Head of caudate nucleus (tissue), 42 donors: ENCODE results near the gene ZSWIM1.
A peak's percentile ranks its signal among the peaks of the same experiment; 100 is the strongest.

Experiments used
- DNase-seq, 42 donors: peaks; one replicate each; pipeline versions ENCODE4 v3.0.0 to v3.0.0-alpha.2; 2020 to 2021; ENCODE audit warnings: mixed read lengths in 7 of 42
- intact Hi-C: fragments of 100-400 bp; cut with DNase I; formaldehyde crosslinking; loops from one replicate; pipeline ENCODE4 v1.15.0; 2022

Gene ZSWIM1

DNA sequence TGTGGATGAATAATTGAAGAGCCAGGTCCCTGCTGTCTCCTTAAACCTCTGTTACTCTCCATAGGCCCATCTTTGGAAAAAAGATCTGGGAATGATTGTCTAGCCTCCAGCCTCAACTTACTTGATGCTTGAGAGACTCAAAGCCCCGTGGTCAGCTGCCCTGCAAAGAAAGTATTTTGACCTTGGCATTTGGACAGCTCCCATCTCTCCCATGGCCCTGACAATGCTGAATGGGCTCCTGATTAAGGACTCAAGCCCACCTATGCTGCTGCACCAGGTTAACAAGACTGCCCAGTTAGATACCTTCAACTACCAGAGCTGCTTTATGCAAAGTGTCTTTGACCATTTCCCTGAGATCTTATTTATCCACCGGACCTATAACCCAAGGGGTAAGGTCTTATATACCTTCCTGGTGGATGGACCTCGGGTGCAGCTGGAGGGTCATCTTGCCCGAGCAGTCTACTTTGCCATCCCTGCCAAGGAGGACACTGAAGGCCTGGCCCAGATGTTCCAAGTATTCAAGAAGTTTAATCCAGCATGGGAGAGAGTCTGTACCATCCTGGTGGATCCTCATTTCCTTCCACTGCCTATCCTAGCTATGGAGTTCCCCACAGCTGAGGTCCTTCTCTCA is 1.6 kb downstream of the ZSWIM1 start:
- intact Hi-C loops, result no loop called here
- DNase-seq, result no peak

DNA sequence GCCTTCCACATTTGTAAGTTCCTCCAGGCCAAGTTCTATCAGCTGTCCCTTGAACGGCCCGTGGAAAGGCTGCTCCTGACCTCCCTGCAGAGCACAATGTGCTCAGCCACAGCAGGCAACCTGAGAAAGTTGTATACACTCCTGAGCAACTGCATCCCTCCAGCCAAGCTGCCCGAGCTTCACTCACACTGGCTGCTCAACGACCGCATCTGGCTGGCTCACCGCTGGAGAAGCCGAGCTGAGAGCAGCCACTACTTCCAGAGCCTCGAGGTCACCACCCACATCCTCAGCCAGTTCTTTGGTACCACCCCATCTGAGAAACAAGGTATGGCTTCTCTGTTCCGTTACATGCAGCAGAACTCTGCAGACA is 2.1 kb downstream of the ZSWIM1 start:
- intact Hi-C loops, result no loop called here
- no peak for DNase-seq

DNA sequence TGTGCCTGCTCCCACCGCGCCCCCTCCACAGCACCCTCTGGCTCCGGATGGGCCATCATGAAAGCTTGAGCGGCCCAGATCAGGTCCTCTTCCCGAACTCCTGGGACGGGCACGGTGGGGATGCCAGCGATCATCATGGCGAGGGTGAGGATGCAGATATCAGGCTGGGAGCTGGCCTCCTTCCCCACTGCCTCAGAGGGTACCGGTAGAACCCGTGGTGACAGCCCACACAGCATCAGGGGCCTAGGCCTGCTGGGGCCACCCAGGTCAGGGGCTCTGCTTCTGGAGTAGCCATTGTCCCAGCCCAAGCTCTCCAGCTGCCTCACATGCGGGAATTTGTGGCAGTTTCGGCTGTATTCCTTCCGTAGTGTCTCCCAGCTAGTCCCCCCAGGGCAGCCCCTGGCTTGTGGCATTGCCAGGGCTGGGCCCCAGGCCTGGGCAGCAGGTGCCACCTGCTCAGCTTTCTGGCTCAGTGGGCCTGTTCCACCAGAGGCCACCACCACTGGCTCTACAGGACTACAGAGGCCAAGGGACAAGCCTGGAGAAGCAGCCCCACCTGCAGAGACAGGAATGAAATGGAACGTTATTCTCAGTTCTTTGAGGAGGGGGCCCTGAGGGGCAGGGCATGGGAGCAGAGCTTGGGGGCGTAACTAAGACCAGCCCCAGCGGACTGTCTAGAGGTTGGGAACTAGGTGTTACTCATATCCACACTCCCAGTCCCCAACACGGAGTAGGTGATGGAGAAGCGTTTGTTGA is 5.7 kb downstream of the ZSWIM1 start:
- intact Hi-C loops, result no loop called here
- DNase-seq, result no peak

DNA sequence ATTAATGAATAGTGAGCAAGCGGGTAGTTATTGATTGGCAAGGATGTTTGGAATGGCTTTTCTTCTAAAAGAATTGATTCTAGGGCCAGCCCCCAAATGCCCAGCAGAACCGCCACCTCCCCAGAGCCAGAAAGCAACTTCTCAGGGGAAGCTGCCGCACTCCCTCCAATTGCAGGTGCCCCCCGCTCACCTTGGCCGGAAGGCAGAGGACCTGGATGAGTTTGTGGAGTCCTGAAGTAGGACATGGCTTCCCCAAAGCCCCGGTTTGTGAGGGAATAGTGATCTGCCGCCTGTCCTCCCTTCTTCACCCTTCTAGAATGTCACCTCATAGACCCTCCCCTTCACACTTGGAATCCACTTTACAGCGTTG is 6.3 kb downstream of the ZSWIM1 start, which contains the start of gene SPATA25:
Gene SPATA25 (minus strand): TSS at position 277 of the 370 bp plus-strand sequence. CDS start 32 bp downstream, at position 245.
- no peak for DNase-seq
- intact Hi-C loops, result no loop called here

DNA sequence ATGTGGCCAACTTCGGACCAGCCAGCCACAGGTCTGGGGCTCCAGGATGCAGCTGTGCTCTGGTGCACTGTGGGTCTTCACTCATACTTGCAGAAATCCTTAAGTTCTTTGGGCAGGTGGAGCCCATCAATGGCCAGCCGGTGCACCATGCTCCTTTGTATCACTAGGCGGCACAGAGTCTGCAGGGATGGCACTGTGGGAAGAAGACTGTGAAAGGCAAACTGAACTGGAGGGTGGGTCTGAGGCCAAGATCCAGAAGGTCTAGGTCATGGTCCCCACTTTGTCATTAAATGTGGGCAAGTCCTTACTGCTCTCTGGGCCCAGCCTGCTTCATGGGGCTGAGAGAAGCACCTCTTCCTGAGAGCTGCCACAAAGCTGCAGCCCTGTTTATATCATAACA is 7.7 kb downstream of the ZSWIM1 start:
- intact Hi-C loops, result no loop called here
- no peak for DNase-seq

DNA sequence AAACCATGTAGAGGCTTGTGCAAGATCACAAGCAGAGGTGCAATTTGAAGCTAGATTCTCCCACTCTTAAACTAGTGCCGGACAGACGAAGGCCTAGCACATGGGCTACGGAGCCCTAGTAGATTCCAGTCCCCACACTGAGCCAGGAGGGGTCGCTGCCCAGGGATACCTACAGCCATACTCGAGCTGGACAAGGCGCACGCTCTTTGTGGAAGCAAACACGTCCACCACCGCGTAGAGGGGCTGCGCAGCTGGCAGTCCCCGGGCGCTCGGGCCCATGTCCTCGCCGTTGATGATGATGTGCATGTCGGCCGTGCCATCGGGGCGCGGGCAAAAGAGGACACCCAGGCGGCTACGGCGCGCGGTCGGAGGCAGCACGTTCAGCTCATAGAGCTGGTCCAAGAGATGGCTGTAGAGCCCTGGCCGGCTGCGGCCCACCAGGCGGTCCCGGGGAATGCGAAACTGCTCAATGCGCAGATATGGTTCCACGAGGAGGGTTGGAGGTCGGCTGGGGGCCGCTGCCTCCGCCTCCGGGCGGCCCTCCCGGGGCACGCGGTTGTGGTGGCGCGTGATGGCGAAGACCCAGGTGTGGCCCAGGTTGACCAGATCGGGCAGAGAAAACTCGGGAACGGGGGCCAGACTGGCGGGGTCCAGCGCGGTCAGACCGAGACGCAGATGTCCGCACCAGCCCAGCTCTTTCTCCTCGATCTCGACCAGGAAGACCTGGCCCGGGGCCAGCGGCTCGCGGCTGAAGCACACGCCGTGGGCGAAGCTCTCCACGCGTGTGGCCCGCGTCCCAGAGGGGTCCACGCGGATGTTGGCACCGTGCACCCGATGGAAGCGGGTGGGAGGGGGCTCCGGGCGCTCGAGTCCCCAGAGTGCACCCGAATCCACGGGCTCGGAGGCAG is 9.3 kb downstream of the ZSWIM1 start:
- DNase-seq, result peak; percentile 51 to 85 (median 69)

DNA sequence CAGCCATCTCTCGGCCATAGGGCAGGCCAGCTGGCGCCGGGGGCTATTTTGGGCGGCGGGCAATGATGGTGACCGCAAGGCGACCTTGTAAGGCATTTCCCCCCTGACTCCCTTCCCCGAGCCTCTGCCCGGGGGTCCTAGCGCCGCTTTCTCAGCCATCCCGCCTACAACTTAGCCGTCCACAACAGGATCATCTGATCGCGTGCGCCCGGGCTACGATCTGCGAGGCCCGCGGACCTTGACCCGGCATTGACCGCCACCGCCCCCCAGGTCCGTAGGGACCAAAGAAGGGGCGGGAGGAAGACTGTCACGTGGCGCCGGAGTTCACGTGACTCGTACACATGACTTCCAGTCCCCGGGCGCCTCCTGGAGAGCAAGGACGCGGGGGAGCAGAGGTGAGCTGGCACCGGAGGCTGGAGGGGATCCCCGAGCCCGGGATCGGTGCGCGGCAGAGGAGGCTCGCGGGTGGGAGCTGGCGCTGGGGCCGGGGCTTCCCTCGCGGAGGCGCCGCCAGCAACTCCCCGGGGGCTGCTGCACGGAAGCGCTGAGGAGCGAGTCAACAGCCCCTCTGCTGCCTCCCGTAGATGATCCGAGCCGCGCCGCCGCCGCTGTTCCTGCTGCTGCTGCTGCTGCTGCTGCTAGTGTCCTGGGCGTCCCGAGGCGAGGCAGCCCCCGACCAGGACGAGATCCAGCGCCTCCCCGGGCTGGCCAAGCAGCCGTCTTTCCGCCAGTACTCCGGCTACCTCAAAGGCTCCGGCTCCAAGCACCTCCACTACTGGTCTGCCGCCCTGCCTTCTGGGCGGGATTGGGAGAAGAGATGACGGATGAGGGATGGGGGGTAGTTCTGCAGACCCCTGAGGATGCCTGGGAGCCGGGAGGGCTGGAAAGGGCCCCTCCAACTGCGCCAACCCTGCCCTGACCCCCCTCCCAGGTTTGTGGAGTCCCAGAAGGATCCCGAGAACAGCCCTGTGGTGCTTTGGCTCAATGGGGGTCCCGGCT is 10.3 kb downstream of the ZSWIM1 start, which contains the start of the genes CTSA and NEURL2:
Gene CTSA (plus strand): TSS at position 351 of the 999 bp plus-strand sequence. CDS start 234 bp downstream, at position 585.
Gene NEURL2 (minus strand): TSS at position 224 of the 999 bp plus-strand sequence. CDS start 217 bp downstream, at position 7.
- peak; percentile 89 to 98 (median 95) for DNase-seq
- intact Hi-C loops, result loop anchor here (2.0 kb wide), 1 partner anchor 44 kb away; the partner anchor contains the start of gene PCIF1

More for the DNA sequence above, 9.3 kb downstream of the ZSWIM1 start:
- intact Hi-C loops, result loop anchor here (2.0 kb wide), 1 partner anchor 44 kb away; the partner anchor contains the start of gene PCIF1

DNA sequence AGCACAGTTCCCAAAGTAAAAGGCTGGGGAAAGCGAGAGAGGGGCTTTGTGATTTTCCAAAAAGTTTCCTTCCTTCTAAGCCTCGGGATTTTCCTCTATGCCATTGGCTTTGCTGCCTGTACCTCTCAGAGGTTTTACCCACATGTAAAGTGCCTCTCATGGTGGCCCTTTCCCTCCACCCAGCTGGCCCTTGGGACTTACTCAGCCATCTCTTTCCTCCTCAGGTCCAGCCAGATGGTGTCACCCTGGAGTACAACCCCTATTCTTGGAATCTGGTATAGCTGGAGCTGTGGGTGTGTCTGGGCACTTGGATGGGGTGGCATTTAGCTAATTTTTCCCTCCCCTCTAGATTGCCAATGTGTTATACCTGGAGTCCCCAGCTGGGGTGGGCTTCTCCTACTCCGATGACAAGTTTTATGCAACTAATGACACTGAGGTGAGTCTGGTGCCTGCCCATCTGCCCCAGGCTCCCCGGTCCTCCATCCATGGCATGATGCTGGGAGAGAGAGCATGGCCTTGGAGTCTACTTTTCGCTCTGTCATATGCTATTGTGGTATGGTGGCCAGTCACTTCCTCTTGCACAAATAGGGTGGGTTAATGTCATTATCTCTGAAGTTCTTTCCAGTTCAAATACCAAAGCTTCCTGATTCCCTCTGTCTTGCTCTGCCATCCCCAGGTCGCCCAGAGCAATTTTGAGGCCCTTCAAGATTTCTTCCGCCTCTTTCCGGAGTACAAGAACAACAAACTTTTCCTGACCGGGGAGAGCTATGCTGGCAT is 11.2 kb downstream of the ZSWIM1 start:
- intact Hi-C loops, result no loop called here
- peak in 10 of 42 donors; percentile 12 to 63 (median 32) for DNase-seq

DNA sequence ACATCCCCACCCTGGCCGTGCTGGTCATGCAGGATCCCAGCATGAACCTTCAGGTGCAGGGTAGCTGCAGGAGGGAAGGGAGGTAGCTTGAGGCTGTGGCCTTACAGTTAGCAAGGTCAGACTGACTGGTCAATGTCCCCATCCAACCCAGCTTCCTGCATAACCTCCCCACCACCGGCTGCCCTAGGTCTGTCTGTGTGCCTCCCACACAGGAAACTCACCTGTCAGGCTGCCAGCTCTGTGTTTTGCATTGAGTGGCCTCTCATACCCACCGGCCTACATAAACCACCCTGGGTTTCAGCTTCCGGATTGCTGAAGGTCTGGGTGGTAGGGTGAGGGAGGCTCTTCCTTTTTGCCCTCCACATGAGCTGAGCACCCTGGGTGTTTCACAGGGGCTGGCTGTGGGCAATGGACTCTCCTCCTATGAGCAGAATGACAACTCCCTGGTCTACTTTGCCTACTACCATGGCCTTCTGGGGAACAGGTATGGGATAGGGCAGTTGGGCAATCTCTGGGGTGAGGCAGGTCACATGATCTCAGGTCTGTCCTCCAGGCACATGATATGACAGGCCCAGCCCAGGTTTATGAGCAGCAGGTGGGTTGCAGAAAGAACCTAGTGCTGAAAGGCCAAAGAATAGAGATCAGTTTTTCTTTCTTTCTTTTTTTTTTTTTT is 11.9 kb downstream of the ZSWIM1 start:
- DNase-seq, result no peak
- intact Hi-C loops, result no loop called here

DNA sequence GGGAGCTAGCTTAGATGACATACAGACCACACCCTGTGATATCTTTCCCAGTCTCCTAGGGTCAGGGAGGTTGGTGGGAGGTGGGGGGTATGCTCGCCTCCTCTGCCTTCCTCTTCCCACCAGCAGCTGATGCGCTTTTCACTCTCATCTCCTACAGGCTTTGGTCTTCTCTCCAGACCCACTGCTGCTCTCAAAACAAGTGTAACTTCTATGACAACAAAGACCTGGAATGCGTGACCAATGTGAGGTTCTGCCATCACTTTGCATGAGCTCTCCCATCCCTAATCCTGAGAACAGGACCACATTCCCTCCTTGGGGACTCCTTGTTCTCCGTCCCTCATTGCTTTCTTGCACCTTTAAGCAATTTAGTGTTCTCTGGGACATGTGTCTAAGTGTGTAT is 12.8 kb downstream of the ZSWIM1 start:
- intact Hi-C loops, result no loop called here

DNA sequence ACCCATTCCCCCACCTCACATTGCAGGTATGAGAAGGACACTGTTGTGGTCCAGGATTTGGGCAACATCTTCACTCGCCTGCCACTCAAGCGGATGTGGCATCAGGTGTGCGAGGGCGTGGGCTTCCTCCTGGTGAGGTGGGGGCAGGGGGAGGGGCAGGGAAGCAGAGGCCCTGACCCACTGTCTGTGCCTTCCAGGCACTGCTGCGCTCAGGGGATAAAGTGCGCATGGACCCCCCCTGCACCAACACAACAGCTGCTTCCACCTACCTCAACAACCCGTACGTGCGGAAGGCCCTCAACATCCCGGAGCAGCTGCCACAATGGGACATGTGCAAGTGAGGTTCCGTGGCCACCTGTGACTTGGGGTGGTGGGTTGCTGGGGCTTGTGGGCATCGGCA is 13.8 kb downstream of the ZSWIM1 start:
- no peak for DNase-seq
- intact Hi-C loops, result no loop called here

More for the DNA sequence above, 12.8 kb downstream of the ZSWIM1 start:
- DNase-seq, result no peak

DNA sequence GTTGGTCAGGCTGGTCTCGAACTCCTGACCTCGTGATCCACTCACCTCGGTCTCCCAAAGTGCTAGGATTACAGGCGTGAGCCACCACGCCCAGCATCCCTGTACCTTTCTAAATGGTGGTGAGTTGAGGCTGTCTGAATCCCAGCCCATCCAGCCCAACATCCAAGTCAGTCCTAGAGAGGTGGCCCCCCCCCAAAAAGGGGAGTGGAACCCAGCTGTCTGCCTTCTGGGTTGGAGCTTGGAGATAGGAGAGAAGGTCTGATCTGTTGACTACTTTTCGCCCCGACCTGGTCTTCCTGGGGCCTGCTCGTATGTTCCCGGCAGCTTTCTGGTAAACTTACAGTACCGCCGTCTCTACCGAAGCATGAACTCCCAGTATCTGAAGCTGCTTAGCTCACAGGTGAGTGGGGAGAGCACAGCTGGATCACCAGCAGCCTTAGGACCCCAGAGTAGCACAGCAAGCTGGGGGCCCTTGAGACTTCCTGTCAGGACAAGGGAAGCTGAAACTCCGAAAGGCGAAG is 15.7 kb downstream of the ZSWIM1 start:
- DNase-seq, result no peak
- intact Hi-C loops, result no loop called here

DNA sequence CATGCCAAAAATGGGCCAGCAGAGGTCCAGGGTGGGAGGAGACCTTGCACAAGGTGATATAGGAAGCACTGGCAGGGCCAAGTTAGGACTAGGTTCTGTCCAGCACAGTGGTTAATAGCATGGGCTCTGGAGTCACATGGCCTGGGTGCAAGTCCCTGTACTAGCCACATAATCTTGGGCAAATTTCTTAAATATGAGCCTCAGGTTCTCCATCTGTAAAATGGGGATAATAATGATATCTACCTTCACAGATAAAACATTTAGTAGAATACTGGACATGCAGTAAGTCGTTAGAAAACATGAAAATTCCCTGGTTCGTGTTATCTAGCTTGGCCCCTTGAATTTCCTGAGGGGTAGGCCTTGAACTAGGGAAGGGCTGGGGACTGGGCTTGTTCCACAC is 16.3 kb downstream of the ZSWIM1 start:
- intact Hi-C loops, result no loop called here
- DNase-seq, result no peak

DNA sequence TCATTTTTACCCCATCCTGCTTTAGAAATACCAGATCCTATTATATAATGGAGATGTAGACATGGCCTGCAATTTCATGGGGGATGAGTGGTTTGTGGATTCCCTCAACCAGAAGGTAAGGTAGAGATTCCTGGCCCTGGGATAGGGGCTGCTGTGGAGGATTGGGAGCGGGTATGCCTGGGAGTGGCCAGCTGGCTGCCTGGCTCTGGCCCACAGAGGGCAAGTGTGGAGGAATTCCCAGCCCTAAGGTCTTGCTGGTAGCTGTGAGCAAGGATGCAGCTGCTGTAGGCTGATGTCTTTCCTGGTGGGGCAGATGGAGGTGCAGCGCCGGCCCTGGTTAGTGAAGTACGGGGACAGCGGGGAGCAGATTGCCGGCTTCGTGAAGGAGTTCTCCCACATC is 16.7 kb downstream of the ZSWIM1 start:
- no peak for DNase-seq
- intact Hi-C loops, result no loop called here

DNA sequence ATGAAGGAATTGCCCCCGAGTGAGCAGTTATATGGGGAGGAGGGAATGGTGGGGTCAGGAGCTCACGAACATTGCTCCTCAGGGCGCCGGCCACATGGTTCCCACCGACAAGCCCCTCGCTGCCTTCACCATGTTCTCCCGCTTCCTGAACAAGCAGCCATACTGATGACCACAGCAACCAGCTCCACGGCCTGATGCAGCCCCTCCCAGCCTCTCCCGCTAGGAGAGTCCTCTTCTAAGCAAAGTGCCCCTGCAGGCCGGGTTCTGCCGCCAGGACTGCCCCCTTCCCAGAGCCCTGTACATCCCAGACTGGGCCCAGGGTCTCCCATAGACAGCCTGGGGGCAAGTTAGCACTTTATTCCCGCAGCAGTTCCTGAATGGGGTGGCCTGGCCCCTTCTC is 17.3 kb downstream of the ZSWIM1 start:
- no peak for DNase-seq
- intact Hi-C loops, result no loop called here

DNA sequence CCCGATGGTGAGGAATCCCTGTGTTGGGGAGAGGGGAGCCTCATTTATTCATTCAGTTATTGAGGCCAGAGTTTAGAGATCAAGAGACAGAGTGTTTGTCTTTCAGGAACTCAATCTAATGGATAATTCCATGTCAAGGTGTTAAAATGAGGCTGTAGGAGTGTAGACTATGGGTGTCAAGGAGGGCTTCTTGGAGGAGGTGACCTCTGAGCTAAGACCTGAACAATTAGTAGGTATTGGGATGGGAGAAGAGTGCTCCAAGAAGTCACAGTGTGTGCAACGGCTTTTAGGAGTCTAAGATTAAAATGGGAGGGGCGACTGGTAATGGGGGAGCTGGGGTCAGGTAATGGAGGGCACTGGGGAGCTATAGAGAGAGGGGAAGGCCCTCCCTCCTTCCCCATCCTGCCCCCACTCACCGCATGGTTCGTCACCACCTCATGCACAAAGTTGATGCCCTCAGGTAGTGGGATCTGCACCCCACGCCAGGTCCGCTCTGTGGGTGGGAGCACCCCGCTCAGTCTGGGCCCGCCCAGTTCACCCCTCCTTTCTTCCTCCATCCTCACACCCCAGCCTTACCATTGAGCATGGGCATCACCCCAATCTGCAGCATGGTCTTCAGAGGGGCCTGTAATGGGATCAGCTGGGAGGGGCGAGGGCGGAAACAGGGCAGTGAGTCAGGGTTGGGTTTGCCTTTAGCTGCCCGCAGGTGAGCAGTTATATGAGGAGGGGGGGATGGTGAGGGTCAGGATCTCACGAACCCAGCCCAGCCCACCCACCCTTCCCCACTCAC is 18.2 kb downstream of the ZSWIM1 start:
- intact Hi-C loops, result no loop called here
- DNase-seq, result no peak
